HCT116 (cell line): ENCODE measurements around the gene RANBP9. TPM values are rescaled to one million over a fixed set of nuclear protein-coding genes. Genes with fewer than 3 reads are reported as not detected.

Source experiments
- ATAC-seq: fragments of 200-7000 bp; cut with Tn5 transposase; 2 replicates; pipeline ENCODE4 v1.9.1; 2020; ENCODE audit warnings: mild to moderate bottlenecking, moderate library complexity
- BruUV-seq: library from RNA; stranded (reverse); fragments of 400-500 nt; replicated peaks from 2 replicates; lab custom pipeline; 2021; lab: Mats Ljungman, UMichigan
- CTCF ChIA-PET: fragments of 300-600 bp; sonication (Branson Sonifier 250); formaldehyde crosslinking; loops from one replicate; lab custom pipeline; 2021; ENCODE audit warnings: antibody characterized with exemption; lab: Charles Lee
- POLR2A ChIA-PET: fragments of 300-600, 350-600 bp; sonication (Branson Sonifier 250); formaldehyde crosslinking; loops from one replicate; lab custom pipeline; 2021; ENCODE audit warnings: antibody characterized with exemption; lab: Charles Lee
- RAD21 ChIA-PET, 2 experiments: fragments of 300-600 bp; sonication (Branson Sonifier 250); formaldehyde crosslinking; loops; one replicate each; lab custom pipeline; 2023; ENCODE audit warnings: low total read pairs in 2 of 2; ENCODE audit not compliant: uncharacterized antibody in 2 of 2, unreplicated experiment in 2 of 2, low non-redundant PET in 1 of 2; lab: Charles Lee
- DNase-seq: peaks from one replicate; pipeline ENCODE4 v3.0.0-alpha.2; 2010; ENCODE audit warnings: low read depth, low spot score
- H2AFZ ChIP-seq: fragments of 200-600 bp; shearing (Covaris generic), sonication (generic); 2 replicates; pipeline ENCODE4 v1.6.1; 2017; ENCODE audit warnings: low read depth, mixed run types, mixed read lengths, antibody characterized with exemption, low read length; ENCODE audit not compliant: poor library complexity, severe bottlenecking
- H3K27ac ChIP-seq: 2 replicates; pipeline ENCODE4 v1.5.1; 2012; ENCODE audit warnings: low read depth, low read length
- H3K27me3 ChIP-seq: fragments of 200-600 bp; sonication (generic); 2 replicates; pipeline ENCODE4 v1.6.1; 2016; ENCODE audit warnings: mixed run types, low read length, mixed read lengths; ENCODE audit not compliant: insufficient read depth
- H3K36me3 ChIP-seq, 2 experiments: fragments of 200-500 bp in 1 of 2; fragments of 200-600 bp in 1 of 2; sonication (Bioruptor generic) in 1 of 2; sonication (generic) in 1 of 2; 2 replicates each; pipeline versions ENCODE4 v1.5.1 to v1.6.1; 2014 to 2016; ENCODE audit warnings: low read length in 2 of 2, inconsistent platforms in 1 of 2, mixed read lengths in 1 of 2, mixed run types in 1 of 2; ENCODE audit not compliant: insufficient read depth in 2 of 2, control insufficient read depth in 1 of 2
- H3K4me1 ChIP-seq, 2 experiments: fragments of 200-600 bp in 1 of 2; sonication (generic) in 1 of 2; 2 replicates each; pipeline versions ENCODE4 v1.5.1 to v1.6.1; 2012 to 2017; ENCODE audit warnings: low read length in 2 of 2, inconsistent platforms in 1 of 2, mild to moderate bottlenecking in 1 of 2, mixed read lengths in 1 of 2, mixed run types in 1 of 2, moderate library complexity in 1 of 2; ENCODE audit not compliant: insufficient read depth in 2 of 2, control insufficient read depth in 1 of 2
- H3K4me2 ChIP-seq: fragments of 200-600 bp; sonication (generic); 2 replicates; pipeline ENCODE4 v1.6.1; 2017; ENCODE audit warnings: mixed run types, low read length, mixed read lengths
- H3K4me3 ChIP-seq, 2 experiments: fragments of 200-600 bp in 1 of 2; sonication (generic) in 1 of 2; replicated peaks in 1 of 2; 2 replicates each; pipeline ENCODE4 v1.5.1; 2011 to 2016; ENCODE audit warnings: low read length in 2 of 2, control low read depth in 1 of 2, low read depth in 1 of 2, mild to moderate bottlenecking in 1 of 2, mixed read lengths in 1 of 2, mixed run types in 1 of 2
- H3K79me2 ChIP-seq: fragments of 200-600 bp; sonication (generic); 2 replicates; pipeline ENCODE4 v1.6.1; 2017; ENCODE audit warnings: mild to moderate bottlenecking, mixed run types, low read length, moderate library complexity, mixed read lengths; ENCODE audit not compliant: insufficient read depth
- H3K9ac ChIP-seq: fragments of 200-600 bp; sonication (generic); 2 replicates; pipeline ENCODE4 v1.6.1; 2016; ENCODE audit warnings: low read length, mixed read lengths
- H3K9me2 ChIP-seq: fragments of 200-600 bp; sonication (generic), shearing (Covaris generic); 2 replicates; pipeline ENCODE4 v1.6.1; 2017; ENCODE audit warnings: mixed run types, mild to moderate bottlenecking, moderate library complexity; ENCODE audit not compliant: insufficient read depth
- H3K9me3 ChIP-seq, 2 experiments: fragments of 200-500 bp in 1 of 2; fragments of 200-600 bp in 1 of 2; sonication (Bioruptor generic) in 1 of 2; sonication (generic) in 1 of 2; 2 replicates each; pipeline ENCODE4 v1.6.1; 2014 to 2017; ENCODE audit warnings: low read length in 2 of 2, mixed read lengths in 2 of 2, inconsistent platforms in 1 of 2, low read depth in 1 of 2, mild to moderate bottlenecking in 1 of 2, mixed run types in 1 of 2, moderate library complexity in 1 of 2; ENCODE audit not compliant: control insufficient read depth in 1 of 2, insufficient read depth in 1 of 2
- H4K20me1 ChIP-seq: fragments of 200-600 bp; sonication (generic), shearing (Covaris generic); 2 replicates; pipeline ENCODE4 v1.6.1; 2017; ENCODE audit warnings: mixed run types, mild to moderate bottlenecking, moderate library complexity; ENCODE audit not compliant: insufficient read depth
- CTCF ChIP-seq, 3 experiments: fragments of 200-600 bp in 1 of 3; sonication (generic) in 1 of 3; IDR thresholded peaks in 2 of 3; conservative IDR thresholded peaks in 1 of 3; 2 replicates each; pipeline ENCODE4 v1.5.1; 2012 to 2017; ENCODE audit warnings: low read depth in 2 of 3, low read length in 2 of 3, antibody characterized with exemption in 1 of 3, borderline replicate concordance in 1 of 3, control low read depth in 1 of 3, mild to moderate bottlenecking in 1 of 3, mixed read lengths in 1 of 3, mixed run types in 1 of 3, moderate library complexity in 1 of 3; ENCODE audit not compliant: insufficient read depth in 1 of 3
- ELF1 ChIP-seq: IDR thresholded peaks from 2 replicates; pipeline ENCODE4 v1.6.1; 2012; ENCODE audit warnings: low read depth, borderline replicate concordance
- FOSL1 ChIP-seq: IDR thresholded peaks from 2 replicates; pipeline ENCODE4 v1.6.1; 2012; ENCODE audit warnings: low read depth
- JUND ChIP-seq: IDR thresholded peaks from 2 replicates; pipeline ENCODE4 v1.6.1; 2012
- RAD21 ChIP-seq: IDR thresholded peaks from 2 replicates; pipeline ENCODE4 v1.6.1; 2012; ENCODE audit warnings: low read depth, mild to moderate bottlenecking
- SP1 ChIP-seq: IDR thresholded peaks from 2 replicates; pipeline ENCODE4 v1.6.1; 2012; ENCODE audit warnings: low read depth
- SRF ChIP-seq: IDR thresholded peaks from 2 replicates; pipeline ENCODE4 v1.6.1; 2012; ENCODE audit warnings: low read depth
- ZBTB33 ChIP-seq: IDR thresholded peaks from 2 replicates; pipeline ENCODE4 v1.6.1; 2011; ENCODE audit warnings: mild to moderate bottlenecking, low read length, moderate library complexity; ENCODE audit not compliant: insufficient replicate concordance; ENCODE audit errors: extremely low read depth
- intact Hi-C: fragments of 100-400 bp; cut with micrococcal nuclease; formaldehyde crosslinking; loops from 2 replicates; pipeline ENCODE4 v1.10.0; 2022
- total RNA-seq: library from RNA; stranded (reverse); gene quantifications from one replicate; pipeline ENCODE4 v1.2.1, GENCODE V29; 2021; ENCODE audit not compliant: unreplicated experiment

Gene RANBP9
- total RNA-seq, 1 experiment from 2014 or later = 48.0 TPM

DNA sequence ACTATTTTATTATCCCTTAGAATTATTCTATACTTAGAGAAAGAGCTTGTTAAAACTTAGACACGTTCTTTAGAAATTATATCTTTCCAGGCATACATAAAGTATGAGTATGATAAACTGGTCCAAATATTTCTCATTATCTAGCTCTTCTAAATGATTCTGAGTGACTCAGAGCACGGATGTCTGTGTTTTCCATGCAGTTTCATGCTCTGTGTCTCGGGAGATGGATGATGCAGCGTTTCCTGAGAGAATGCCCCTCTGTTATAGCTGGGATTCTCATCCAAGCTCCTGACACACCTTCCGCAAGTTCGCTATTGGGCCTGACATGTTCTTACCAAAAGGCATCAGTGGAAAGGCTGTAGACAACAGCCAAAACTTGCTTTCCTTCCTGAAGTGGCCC, 117.9 kb downstream of the RANBP9 start:
- Histone ChIP-seq H3K4me3 (no peak overlapping the region), H2AFZ (no peak overlapping the region), H3K9me2 (no peaks in the 10 kb centered on the region), H3K27me3 (no peaks in the 10 kb centered on the region), H3K79me2 (no peaks in the 10 kb centered on the region), H3K4me2 (no peak overlapping the region), H3K27ac (no peak overlapping the region), H3K4me1 (no peaks in the 10 kb centered on the region), H3K36me3 (no peaks in the 10 kb centered on the region; a peak in 1 of 4 replicates), H4K20me1 (no peaks in the 10 kb centered on the region), H3K9me3 (no peaks in the 10 kb centered on the region), H3K9ac (no peak overlapping the region)
- intact Hi-C loops = loop anchor here (2.0 kb wide), 1 partner anchor 15 kb away; no protein-coding TSS in a partner anchor
- BruUV-seq = no TSS peak
- ChIA-PET POLR2A (no interaction called here), RAD21 (no interaction called here), CTCF (interaction anchor here (1.0 kb wide), 1 partner anchor 19 kb away, joined by 3 read pairs; the partner anchor contains the start of gene SIRT5)
- no peak for DNase-seq
- ATAC-seq = no peak
- TF ChIP-seq JUND (no peak), ELF1 (no peak)

- Histone ChIP-seq H3K36me3 (no peaks in the 10 kb centered on the region; a peak in 1 of 4 replicates), H3K79me2 (no peaks in the 10 kb centered on the region), H3K27ac (no peak overlapping the region), H3K4me3 (no peak overlapping the region)
- ATAC-seq = no peak
- TF ChIP-seq CTCF (IDR thresholded peaks at IDR 0.05 in 2 of 3, conservative IDR thresholded peaks at IDR 0.05 in 1 of 3; ENCODE audit: borderline replicate concordance in 1 of 3, insufficient read depth in 1 of 3, low read depth in 2 of 3, low read length in 2 of 3) (no peak), ELF1 (no peak), FOSL1 (no peak), JUND (no peak), SP1 (no peak), RAD21 (no peak), SRF (no peak), ZBTB33 (no peak)
- TF ChIP-seq, all 23 proteins: peak for 0
- Histone ChIP-seq H2AFZ (no peak overlapping the region), H4K20me1 (no peaks in the 10 kb centered on the region), H3K9ac (no peak overlapping the region), H3K9me3 (no peaks in the 10 kb centered on the region), H3K27me3 (no peaks in the 10 kb centered on the region), H3K4me1 (no peaks in the 10 kb centered on the region), H3K9me2 (no peaks in the 10 kb centered on the region), H3K4me2 (no peak overlapping the region)
- intact Hi-C loops = loop anchor here (2.0 kb wide), 1 partner anchor 16 kb away; no protein-coding TSS in a partner anchor
- no peak for DNase-seq
- ChIA-PET RAD21 (no interaction called here), CTCF (no interaction called here), POLR2A (no interaction called here)
- BruUV-seq = no TSS peak
These were observed 118.5 kb downstream of the RANBP9 start for GRCh38 chr6:13593103-13593502.
